Measurements from ENCODE around the gene C11orf98. TPM values are rescaled to one million over a fixed set of nuclear protein-coding genes. Genes with fewer than 3 reads are reported as not detected.

Gene C11orf98
- total and polyA plus RNA-seq, 2 donors (not counting 1 experiment from before 2014, with no cell fraction given) = 41.5 to 48.1 TPM

DNA sequence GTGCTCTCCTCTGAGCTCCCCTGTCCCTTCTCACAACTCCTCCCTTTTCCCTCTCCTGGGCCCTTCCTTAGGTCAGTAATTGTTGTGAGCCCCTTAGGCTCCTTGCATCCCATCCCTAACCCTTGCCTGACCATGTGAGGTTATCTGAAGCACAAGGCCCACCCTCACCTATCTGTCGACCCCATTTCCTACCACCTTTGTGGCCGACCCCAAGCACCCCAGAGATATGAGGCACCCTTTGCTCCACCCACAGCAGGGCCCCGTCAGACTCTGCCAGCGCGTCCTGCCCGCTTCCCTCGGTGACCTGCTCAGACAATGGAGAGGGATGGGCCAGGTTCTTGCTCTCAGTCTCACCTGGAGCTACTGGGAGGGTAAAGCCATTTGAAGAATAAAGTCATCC lies 43.8 kb upstream of the C11orf98 start:
- peaks cover 0 to 27% of the 10 kb centered on the region in 2 experiments for H3K36me3 ChIP-seq (replicated peaks in 1 of 2; ENCODE audit: control extremely low read depth in 1 of 2, control insufficient read depth in 1 of 2, extremely low read depth in 1 of 2, insufficient read depth in 2 of 2, low read length in 1 of 2)
- Mint-ChIP-seq H3K27ac (peak overlapping the region; percentile 95), H3K4me1 (peaks cover 65% of the 10 kb centered on the region), H3K27me3 (no peaks in the 10 kb centered on the region), H3K4me3 (peak overlapping the region; percentile 92), H3K9me3 (ENCODE audit: insufficient read depth) (no peaks in the 10 kb centered on the region)
- H2AFZ ChIP-seq (ENCODE audit: insufficient read depth, low read depth, low read length, poor library complexity, severe bottlenecking) = peak overlapping the region; percentile 99
- peak overlapping the region; percentile 95 for H3K4me2 ChIP-seq (replicated peaks; ENCODE audit: low read depth, low read length, poor library complexity, severe bottlenecking)
- no peaks in the 10 kb centered on the region for H3K9me3 ChIP-seq (ENCODE audit: control extremely low read depth in 1 of 3, control insufficient read depth in 2 of 3, insufficient read depth in 1 of 3, low read length in 2 of 3)
- H4K20me1 ChIP-seq (ENCODE audit: control insufficient read depth, insufficient read depth, low read length, poor library complexity, severe bottlenecking) = no peaks in the 10 kb centered on the region
- TF ChIP-seq, protein P1, sequence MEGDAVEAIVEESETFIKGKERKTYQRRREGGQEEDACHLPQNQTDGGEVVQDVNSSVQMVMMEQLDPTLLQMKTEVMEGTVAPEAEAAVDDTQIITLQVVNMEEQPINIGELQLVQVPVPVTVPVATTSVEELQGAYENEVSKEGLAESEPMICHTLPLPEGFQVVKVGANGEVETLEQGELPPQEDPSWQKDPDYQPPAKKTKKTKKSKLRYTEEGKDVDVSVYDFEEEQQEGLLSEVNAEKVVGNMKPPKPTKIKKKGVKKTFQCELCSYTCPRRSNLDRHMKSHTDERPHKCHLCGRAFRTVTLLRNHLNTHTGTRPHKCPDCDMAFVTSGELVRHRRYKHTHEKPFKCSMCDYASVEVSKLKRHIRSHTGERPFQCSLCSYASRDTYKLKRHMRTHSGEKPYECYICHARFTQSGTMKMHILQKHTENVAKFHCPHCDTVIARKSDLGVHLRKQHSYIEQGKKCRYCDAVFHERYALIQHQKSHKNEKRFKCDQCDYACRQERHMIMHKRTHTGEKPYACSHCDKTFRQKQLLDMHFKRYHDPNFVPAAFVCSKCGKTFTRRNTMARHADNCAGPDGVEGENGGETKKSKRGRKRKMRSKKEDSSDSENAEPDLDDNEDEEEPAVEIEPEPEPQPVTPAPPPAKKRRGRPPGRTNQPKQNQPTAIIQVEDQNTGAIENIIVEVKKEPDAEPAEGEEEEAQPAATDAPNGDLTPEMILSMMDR (IDR thresholded peaks at IDR 0.05) = no peak
- no peak for TF ChIP-seq EZH2 (IDR thresholded peaks at IDR 0.05; ENCODE audit: borderline replicate concordance, insufficient read depth, low read depth, low read length, poor library complexity, severe bottlenecking)
- POLR2A ChIA-PET = interaction anchor here (0.6 to 6.5 kb wide), 20 partner anchors 19 to 173 kb away, joined by 3 to 66 read pairs (median 5); partner anchors contain the start of genes B3GAT3, C11orf98, CSKMT and EEF1G
- DNase-seq (no peak), ATAC-seq (ENCODE audit: low read depth) (no peak)
- peak overlapping the region; percentile 89 for H3K9ac ChIP-seq (ENCODE audit: low read length)
- 0% methylated on average over 7 of the region's 7 CpGs for WGBS (ENCODE audit: insufficient coverage)
- intact Hi-C loops (cut with micrococcal nuclease) = loop anchor here (1.0 to 5.0 kb wide), 11 partner anchors 19 to 149 kb away; partner anchors contain the start of genes EEF1G, GANAB, HNRNPUL2 and INTS5
- H3K27ac ChIP-seq (ENCODE audit: low read length in 2 of 2) = peak overlapping the region; percentile 90 to 93
- peak overlapping the region; percentile 66 to 91 (median 87) for H3K4me3 ChIP-seq (ENCODE audit: control extremely low read depth in 1 of 5, extremely low read depth in 1 of 5, insufficient read depth in 1 of 5, low read depth in 2 of 5, low read length in 4 of 5)
- H3K27me3 ChIP-seq (replicated peaks in 1 of 4; ENCODE audit: control extremely low read depth in 1 of 4, control insufficient read depth in 3 of 4, insufficient read depth in 4 of 4, low read length in 3 of 4) = no peaks in the 10 kb centered on the region
- peaks cover 39 to 52% of the 10 kb centered on the region in 2 donors for H3K4me1 ChIP-seq (ENCODE audit: control insufficient read depth in 2 of 2, insufficient read depth in 2 of 2, low read length in 2 of 2)
- H3K79me2 ChIP-seq (ENCODE audit: control insufficient read depth, insufficient read depth, low read length) = peaks cover 25% of the 10 kb centered on the region
- CTCF ChIA-PET = interaction anchor here (0.8 to 1.4 kb wide), 6 partner anchors 18 to 115 kb away, joined by 3 to 5 read pairs (median 3); partner anchors contain the start of genes C11orf98, CSKMT, HNRNPUL2 and UQCC3

GRCh38 chr11:62708392-62708791 lies 43.4 kb upstream of the C11orf98 start:
- Histone ChIP-seq H3K36me3 (replicated peaks in 1 of 2; ENCODE audit: control extremely low read depth in 1 of 2, control insufficient read depth in 1 of 2, extremely low read depth in 1 of 2, insufficient read depth in 2 of 2, low read length in 1 of 2) (peaks cover 0 to 23% of the 10 kb centered on the region in 2 experiments), H3K27me3 (replicated peaks in 1 of 4; ENCODE audit: control extremely low read depth in 1 of 4, control insufficient read depth in 3 of 4, insufficient read depth in 4 of 4, low read length in 3 of 4) (no peaks in the 10 kb centered on the region), H3K27ac (ENCODE audit: low read length in 2 of 2) (peak overlapping the region; percentile 90 to 93), H3K4me3 (ENCODE audit: control extremely low read depth in 1 of 5, extremely low read depth in 1 of 5, insufficient read depth in 1 of 5, low read depth in 2 of 5, low read length in 4 of 5) (peak overlapping the region in 4 of 5 experiments; percentile 66 to 91 (median 81)), H4K20me1 (ENCODE audit: control insufficient read depth, insufficient read depth, low read length, poor library complexity, severe bottlenecking) (no peaks in the 10 kb centered on the region), H3K4me2 (replicated peaks; ENCODE audit: low read depth, low read length, poor library complexity, severe bottlenecking) (peak overlapping the region; percentile 95), H3K4me1 (ENCODE audit: control insufficient read depth in 2 of 2, insufficient read depth in 2 of 2, low read length in 2 of 2) (peaks cover 39 to 52% of the 10 kb centered on the region in 2 donors), H3K9me3 (ENCODE audit: control extremely low read depth in 1 of 3, control insufficient read depth in 2 of 3, insufficient read depth in 1 of 3, low read length in 2 of 3) (no peaks in the 10 kb centered on the region), H3K79me2 (ENCODE audit: control insufficient read depth, insufficient read depth, low read length) (peaks cover 25% of the 10 kb centered on the region), H2AFZ (ENCODE audit: insufficient read depth, low read depth, low read length, poor library complexity, severe bottlenecking) (peak overlapping the region; percentile 99), H3K9ac (ENCODE audit: low read length) (peak overlapping the region; percentile 89)
- DNase-seq = no peak
- POLR2A ChIA-PET = interaction anchor here (0.5 to 6.5 kb wide), 11 partner anchors 19 to 320 kb away, joined by 3 to 66 read pairs (median 11); partner anchors contain the start of genes B3GAT3, C11orf98, CSKMT and HNRNPUL2
- TF ChIP-seq, protein P1 (IDR thresholded peaks at IDR 0.05) = no peak
- no peak for TF ChIP-seq EZH2 (IDR thresholded peaks at IDR 0.05; ENCODE audit: borderline replicate concordance, insufficient read depth, low read depth, low read length, poor library complexity, severe bottlenecking)
- no peak for ATAC-seq (ENCODE audit: low read depth)
- Mint-ChIP-seq H3K27ac (peak overlapping the region; percentile 95), H3K4me3 (peak overlapping the region; percentile 92), H3K4me1 (peaks cover 61% of the 10 kb centered on the region), H3K9me3 (ENCODE audit: insufficient read depth) (no peaks in the 10 kb centered on the region), H3K27me3 (no peaks in the 10 kb centered on the region)
- intact Hi-C loops (cut with micrococcal nuclease) = loop anchor here (2.0 to 5.0 kb wide), 5 partner anchors 78 to 149 kb away; partner anchors contain the start of genes EEF1G, TMEM179B and TUT1
- CTCF ChIA-PET = interaction anchor here (0.8 to 1.4 kb wide), 6 partner anchors 11 to 78 kb away, joined by 3 to 5 read pairs (median 3); partner anchors contain the start of genes HNRNPUL2 and UQCC3
- 96% methylated on average over 5 of the region's 5 CpGs for WGBS (ENCODE audit: insufficient coverage)
